Mucosa of descending colon (tissue), 3 donors: ENCODE data around the gene TMEM88. TPM values are rescaled to one million over a fixed set of nuclear protein-coding genes. Genes with fewer than 3 reads are reported as not detected.

ENCODE experiments used
- ATAC-seq: fragments of 200-7000 bp; cut with Tn5 transposase; one replicate; pipeline ENCODE4 v1.9.1; 2020; ENCODE audit warnings: mild to moderate bottlenecking, moderate library complexity
- DNase-seq, 3 donors: peaks; one replicate each; pipeline ENCODE4 v3.0.0-alpha.2; 2020
- H3K36me3 ChIP-seq: fragments of 200-600 bp; one replicate; pipeline ENCODE4 v1.8.0; 2021; ENCODE audit warnings: low read depth, mild to moderate bottlenecking
- H3K4me1 ChIP-seq: fragments of 200-600 bp; one replicate; pipeline ENCODE4 v1.8.0; 2021; ENCODE audit warnings: low read depth, mild to moderate bottlenecking
- H3K4me3 ChIP-seq: fragments of 200-600 bp; one replicate; pipeline ENCODE4 v1.8.0; 2021; ENCODE audit warnings: mild to moderate bottlenecking
- H3K9me3 ChIP-seq: fragments of 200-600 bp; one replicate; pipeline ENCODE4 v1.8.0; 2021; ENCODE audit warnings: mild to moderate bottlenecking
- intact Hi-C, 2 donors: fragments of 100-400 bp; cut with DNase I in 1 of 2; cut with micrococcal nuclease in 1 of 2; formaldehyde crosslinking; loops; one replicate each; pipeline versions ENCODE4 v1.11.0 to v1.11.1; 2022; cut with DNase I, micrococcal nuclease
- total RNA-seq, 3 donors: library from RNA; stranded (reverse); fragmentation: NEBNext Ultra II Directional in 2 of 3; extraction: Animal tissue kit (Norgen Biotek cat#: 25700) in 2 of 3; gene quantifications; one replicate each; pipeline versions ENCODE4 v1.2.1 to v1.2.4, GENCODE V29; 2021 to 2023
- TF ChIP-seq, protein P1 (sequence below): fragments of 200-600 bp; IDR thresholded peaks from one replicate; pipeline ENCODE4 v1.8.0; 2022; ENCODE audit warnings: antibody characterized with exemption, mild to moderate bottlenecking
- donor health status: DM: no; HTN: no; CAD: no; lungs with moderate emphysema.
- donor health status: DM: no; HTN: no; CAD: no.
- donor health status: DM: no; HTN: yes; CAD: no.

The TMEM88 gene
- total RNA-seq, 3 donors from 2014 or later: 3.5 to 8.5 (median 6.9) TPM

GRCh38 chr17:7833795-7834541 is 20.9 kb upstream of the TMEM88 start, which contains the start of gene KDM6B:
KDM6B (plus strand) TSS chr17:7834217; CDS start chr17:7845555, 11,338 bp downstream.
- H3K4me1 ChIP-seq: peaks cover 33% of the 10 kb centered on the region
- peak within 1 kb of the TSS; percentile 42 for H3K4me3 ChIP-seq
- ATAC-seq (peak; percentile 61), DNase-seq (peak; percentile 95 to 97 (median 97))
- no peaks in the 10 kb centered on the region for H3K36me3 ChIP-seq
- H3K9me3 ChIP-seq: no peaks in the 10 kb centered on the region
- intact Hi-C loops: no loop called here
- TF ChIP-seq, protein P1, sequence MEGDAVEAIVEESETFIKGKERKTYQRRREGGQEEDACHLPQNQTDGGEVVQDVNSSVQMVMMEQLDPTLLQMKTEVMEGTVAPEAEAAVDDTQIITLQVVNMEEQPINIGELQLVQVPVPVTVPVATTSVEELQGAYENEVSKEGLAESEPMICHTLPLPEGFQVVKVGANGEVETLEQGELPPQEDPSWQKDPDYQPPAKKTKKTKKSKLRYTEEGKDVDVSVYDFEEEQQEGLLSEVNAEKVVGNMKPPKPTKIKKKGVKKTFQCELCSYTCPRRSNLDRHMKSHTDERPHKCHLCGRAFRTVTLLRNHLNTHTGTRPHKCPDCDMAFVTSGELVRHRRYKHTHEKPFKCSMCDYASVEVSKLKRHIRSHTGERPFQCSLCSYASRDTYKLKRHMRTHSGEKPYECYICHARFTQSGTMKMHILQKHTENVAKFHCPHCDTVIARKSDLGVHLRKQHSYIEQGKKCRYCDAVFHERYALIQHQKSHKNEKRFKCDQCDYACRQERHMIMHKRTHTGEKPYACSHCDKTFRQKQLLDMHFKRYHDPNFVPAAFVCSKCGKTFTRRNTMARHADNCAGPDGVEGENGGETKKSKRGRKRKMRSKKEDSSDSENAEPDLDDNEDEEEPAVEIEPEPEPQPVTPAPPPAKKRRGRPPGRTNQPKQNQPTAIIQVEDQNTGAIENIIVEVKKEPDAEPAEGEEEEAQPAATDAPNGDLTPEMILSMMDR: no peak

GRCh38 chr17:7834542-7834956 is 20.3 kb upstream of the TMEM88 start:
- peak overlapping the region; percentile 42 for H3K4me3 ChIP-seq
- TF ChIP-seq, protein P1: no peak
- DNase-seq: peak; percentile 81 to 90 (median 87)
- no peaks in the 10 kb centered on the region for H3K36me3 ChIP-seq
- no peaks in the 10 kb centered on the region for H3K9me3 ChIP-seq
- intact Hi-C loops: no loop called here
- H3K4me1 ChIP-seq: peaks cover 39% of the 10 kb centered on the region
- ATAC-seq: peak; percentile 12

- peak overlapping the region; percentile 42 for H3K4me3 ChIP-seq
- H3K36me3 ChIP-seq: no peaks in the 10 kb centered on the region
- ATAC-seq: peak; percentile 69
- H3K9me3 ChIP-seq: no peaks in the 10 kb centered on the region
- intact Hi-C loops: no loop called here
- DNase-seq: peak; percentile 94 to 98 (median 96)
- TF ChIP-seq, protein P1: peak; percentile 84
- H3K4me1 ChIP-seq: peaks cover 45% of the 10 kb centered on the region
Observed at GRCh38 chr17:7834957-7835813, 19.7 kb upstream of the TMEM88 start.

- peak; percentile 42 for ATAC-seq
- Histone ChIP-seq H3K4me3 (peak overlapping the region; percentile 42), H3K9me3 (no peaks in the 10 kb centered on the region), H3K36me3 (no peaks in the 10 kb centered on the region), H3K4me1 (peaks cover 53% of the 10 kb centered on the region)
- TF ChIP-seq, protein P1: no peak
- peak; percentile 86 to 89 (median 87) for DNase-seq
- intact Hi-C loops: no loop called here
Observed at GRCh38 chr17:7835814-7836595, 18.9 kb upstream of the TMEM88 start.
